ENCODE measurements around the gene UGT2A3. TPM values are rescaled to one million over a fixed set of nuclear protein-coding genes. Genes with fewer than 3 reads are reported as not detected.

UGT2A3 gene
- total RNA-seq, 1 donor from 2014 or later: not detected

- intact Hi-C loops (cut with DNase I): no loop called here
- no peak overlapping the region for H3K27ac ChIP-seq
- TF ChIP-seq CTCF (IDR thresholded peaks at IDR 0.05): no peak
- H3K4me3 ChIP-seq: no peak overlapping the region
- no peaks in the 10 kb centered on the region for H3K9me3 ChIP-seq
- DNase-seq (ENCODE audit: low spot score in 2 of 2): no peak
- H3K36me3 ChIP-seq: no peaks in the 10 kb centered on the region
- no peaks in the 10 kb centered on the region for H3K27me3 ChIP-seq
- no peaks in the 10 kb centered on the region for H3K4me1 ChIP-seq
Observed at GRCh38 chr4:68953056-68953596, 1.5 kb upstream of the UGT2A3 start.

GRCh38 chr4:68951806-68952585 is 392 bp upstream of the UGT2A3 start:
- Histone ChIP-seq H3K27ac (no peak overlapping the region), H3K9me3 (no peaks in the 10 kb centered on the region), H3K4me3 (no peak overlapping the region), H3K36me3 (no peaks in the 10 kb centered on the region), H3K27me3 (no peaks in the 10 kb centered on the region), H3K4me1 (no peaks in the 10 kb centered on the region)
- no peak for DNase-seq (ENCODE audit: low spot score in 2 of 2)
- intact Hi-C loops (cut with DNase I): no loop called here
- TF ChIP-seq CTCF (IDR thresholded peaks at IDR 0.05): no peak

GRCh38 chr4:68950033-68950432 is 1.6 kb downstream of the UGT2A3 start:
- Histone ChIP-seq H3K4me3 (no peak overlapping the region), H3K27ac (no peak overlapping the region), H3K36me3 (no peaks in the 10 kb centered on the region), H3K9me3 (no peaks in the 10 kb centered on the region), H3K4me1 (no peaks in the 10 kb centered on the region), H3K27me3 (no peaks in the 10 kb centered on the region)
- intact Hi-C loops (cut with DNase I): no loop called here
- no peak for TF ChIP-seq CTCF (IDR thresholded peaks at IDR 0.05)
- no peak for DNase-seq (ENCODE audit: low spot score in 2 of 2)

GRCh38 chr4:68948985-68949384 is 2.6 kb downstream of the UGT2A3 start:
- Histone ChIP-seq H3K4me3 (no peak overlapping the region), H3K27me3 (no peaks in the 10 kb centered on the region), H3K4me1 (no peaks in the 10 kb centered on the region), H3K27ac (no peak overlapping the region), H3K9me3 (no peaks in the 10 kb centered on the region), H3K36me3 (no peaks in the 10 kb centered on the region)
- TF ChIP-seq CTCF (IDR thresholded peaks at IDR 0.05): no peak
- no peak for DNase-seq (ENCODE audit: low spot score in 2 of 2)
- intact Hi-C loops (cut with DNase I): no loop called here

GRCh38 chr4:68948044-68948743 is 3.4 kb downstream of the UGT2A3 start:
- intact Hi-C loops (cut with DNase I): no loop called here

More at GRCh38 chr4:68948044-68948743, 3.4 kb downstream of the UGT2A3 start:
- Histone ChIP-seq H3K27me3 (no peaks in the 10 kb centered on the region), H3K4me3 (no peak overlapping the region), H3K36me3 (no peaks in the 10 kb centered on the region), H3K9me3 (no peaks in the 10 kb centered on the region), H3K4me1 (no peaks in the 10 kb centered on the region), H3K27ac (no peak overlapping the region)
- DNase-seq (ENCODE audit: low spot score in 2 of 2): no peak
- TF ChIP-seq CTCF (IDR thresholded peaks at IDR 0.05): no peak

Data from ascending aorta (tissue), 2 donors.